DOHH2 (cell line): ENCODE results near the gene CDK14.

ENCODE experiments used
- CTCF ChIP-seq: fragments of 200-600 bp; sonication (generic); IDR thresholded peaks from one replicate; pipeline ENCODE4 v1.5.1; 2014; ENCODE audit warnings: antibody characterized with exemption, mild to moderate bottlenecking, low read depth, low read length; ENCODE audit not compliant: poor library complexity, severe bottlenecking
- EZH2phosphoT487 ChIP-seq: fragments of 200-600 bp; sonication (generic); IDR thresholded peaks from 2 replicates; pipeline ENCODE4 v1.6.1; 2017; ENCODE audit warnings: borderline replicate concordance, mild to moderate bottlenecking, antibody characterized with exemption, low read length, moderate library complexity, mixed read lengths

DNA sequence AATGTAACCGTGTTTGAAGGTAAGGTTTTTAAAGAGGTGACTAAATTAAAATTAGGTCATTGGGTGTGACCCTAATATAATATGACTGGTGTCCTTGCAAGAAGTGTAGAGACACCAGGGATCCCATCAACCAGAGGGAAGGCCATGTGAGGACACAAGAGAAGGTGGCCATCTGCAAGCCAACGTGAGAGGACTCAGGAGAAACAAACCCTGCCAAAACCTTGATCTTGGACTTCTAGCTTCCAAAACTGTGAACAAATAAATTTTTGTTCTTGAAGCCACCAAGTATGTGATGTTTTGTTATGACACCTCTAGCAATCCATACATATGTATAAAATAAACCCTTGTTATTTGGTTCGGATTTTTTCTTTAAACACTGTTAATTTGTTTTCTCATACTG, 144.3 kb downstream of the CDK14 start:
- no peak for TF ChIP-seq CTCF
- no peak for TF ChIP-seq EZH2phosphoT487
